Endodermal cell (in vitro differentiated cells): ENCODE results near the gene KLF7. TPM values are rescaled to one million over a fixed set of nuclear protein-coding genes. Genes with fewer than 3 reads are reported as not detected.

Experiments
- DNase-seq: peaks from one replicate; pipeline ENCODE4 v3.0.0-alpha.2; 2017
- H3K27ac ChIP-seq: 2 replicates; pipeline ENCODE4 v1.5.1; 2013; ENCODE audit warnings: mild to moderate bottlenecking, low read depth, low read length, moderate library complexity
- H3K27me3 ChIP-seq: 2 replicates; pipeline ENCODE4 v1.6.1; 2013; ENCODE audit warnings: mild to moderate bottlenecking, low read length, moderate library complexity; ENCODE audit not compliant: insufficient read depth, control insufficient read depth, poor library complexity, severe bottlenecking
- H3K36me3 ChIP-seq: 2 replicates; pipeline ENCODE4 v1.7.0; 2013; ENCODE audit warnings: mild to moderate bottlenecking, low read length, moderate library complexity; ENCODE audit not compliant: control insufficient read depth, insufficient read depth
- H3K4me1 ChIP-seq: one replicate; pipeline ENCODE4 v1.7.0; 2013; ENCODE audit warnings: low read length; ENCODE audit not compliant: control insufficient read depth, insufficient read depth
- H3K4me3 ChIP-seq: 2 replicates; pipeline ENCODE4 v1.5.1; 2013; ENCODE audit warnings: mild to moderate bottlenecking, low read length, moderate library complexity
- H3K9ac ChIP-seq: 2 replicates; pipeline ENCODE4 v1.6.1; 2013; ENCODE audit warnings: mild to moderate bottlenecking, low read length, moderate library complexity; ENCODE audit not compliant: poor library complexity, severe bottlenecking; ENCODE audit errors: extremely low read depth
- H3K9me3 ChIP-seq: 2 replicates; pipeline ENCODE4 v1.6.1; 2013; ENCODE audit warnings: mild to moderate bottlenecking, low read length, moderate library complexity; ENCODE audit not compliant: control insufficient read depth
- H3K27ac Mint-ChIP-seq: 2 replicates; pipeline ENCODE4 v1.8.0; 2020; ENCODE audit warnings: mixed read lengths
- H3K27me3 Mint-ChIP-seq: 2 replicates; pipeline ENCODE4 v1.8.0; 2021; ENCODE audit warnings: mild to moderate bottlenecking, mixed read lengths; ENCODE audit not compliant: insufficient read depth
- H3K36me3 Mint-ChIP-seq: 2 replicates; pipeline ENCODE4 v1.8.0; 2020; ENCODE audit warnings: low read depth, mixed read lengths
- H3K4me1 Mint-ChIP-seq: 2 replicates; pipeline ENCODE4 v1.8.0; 2020; ENCODE audit warnings: mixed read lengths
- H3K4me3 Mint-ChIP-seq: 2 replicates; pipeline ENCODE4 v1.8.0; 2020; ENCODE audit warnings: mild to moderate bottlenecking, moderate library complexity, mixed read lengths
- H3K9me3 Mint-ChIP-seq: 2 replicates; pipeline ENCODE4 v1.8.0; 2020; ENCODE audit warnings: mild to moderate bottlenecking, mixed read lengths
- CTCF ChIP-seq: fragments of 200-600 bp; sonication (generic); conservative IDR thresholded peaks from 2 replicates; pipeline ENCODE4 v1.5.0; 2021; ENCODE audit warnings: antibody characterized with exemption, mild to moderate bottlenecking
- WGBS, 2 experiments: methylation state at CpG; one replicate each; pipeline versions ENCODE4 v1.1.5 to v1.1.7; 2013; ENCODE audit warnings: missing lambda C conversion rate in 2 of 2, mixed read lengths in 1 of 2; ENCODE audit not compliant: insufficient coverage in 1 of 2, insufficient read length in 1 of 2; 5-methylcytosine and 5-hydroxymethylcytosine counted together
- total RNA-seq, 2 donors: library from RNA; stranded (reverse); fragmentation: NEBNext Ultra II Directional in 1 of 2; extraction: Animal tissue kit (Norgen Biotek cat#: 25700) in 1 of 2; gene quantifications; 2 replicates in 1 of 2; 3 replicates in 1 of 2; pipeline ENCODE4 v1.2.1, GENCODE V29; 2021

The KLF7 gene
- total RNA-seq, 2 donors from 2014 or later = 27.4 to 27.8 TPM

- Histone ChIP-seq H3K27ac (no peak overlapping the region), H3K9me3 (peaks cover 11% of the 10 kb centered on the region), H3K36me3 (no peaks in the 10 kb centered on the region), H3K4me1 (no peaks in the 10 kb centered on the region), H3K9ac (no peak overlapping the region), H3K4me3 (no peak overlapping the region), H3K27me3 (no peaks in the 10 kb centered on the region)
- Mint-ChIP-seq H3K27me3 (no peaks in the 10 kb centered on the region), H3K4me1 (peaks cover 11% of the 10 kb centered on the region), H3K4me3 (no peak overlapping the region), H3K27ac (no peak overlapping the region), H3K9me3 (peaks cover 4% of the 10 kb centered on the region), H3K36me3 (no peaks in the 10 kb centered on the region)
- TF ChIP-seq CTCF = no peak
- DNase-seq = no peak
- 50 to 80% methylated on average over 2 to 5 of the region's 5 CpGs for WGBS, 2 experiments
Observed at GRCh38 chr2:207184768-207185167, 19.0 kb upstream of the KLF7 start.

- H3K36me3 ChIP-seq = no peaks in the 10 kb centered on the region
- no peak for DNase-seq
- H3K27me3 ChIP-seq = no peaks in the 10 kb centered on the region
- peaks cover 11% of the 10 kb centered on the region for H3K9me3 ChIP-seq
- no peak for TF ChIP-seq CTCF
- Mint-ChIP-seq H3K27ac (no peak overlapping the region), H3K9me3 (peaks cover 4% of the 10 kb centered on the region), H3K4me1 (peaks cover 7% of the 10 kb centered on the region), H3K4me3 (no peak overlapping the region), H3K27me3 (no peaks in the 10 kb centered on the region), H3K36me3 (no peaks in the 10 kb centered on the region)
- 90 to 93% methylated on average over 1 to 2 of the region's 2 CpGs for WGBS, 2 experiments
- H3K9ac ChIP-seq = no peak overlapping the region
- H3K27ac ChIP-seq = no peak overlapping the region
- H3K4me1 ChIP-seq = no peaks in the 10 kb centered on the region
- no peak overlapping the region for H3K4me3 ChIP-seq
Observed at GRCh38 chr2:207184348-207184747, 18.6 kb upstream of the KLF7 start.

GRCh38 chr2:207183506-207183905, 17.8 kb upstream of the KLF7 start:
- Mint-ChIP-seq H3K4me3 (no peak overlapping the region), H3K36me3 (no peaks in the 10 kb centered on the region), H3K27ac (no peak overlapping the region), H3K9me3 (peaks cover 4% of the 10 kb centered on the region), H3K4me1 (peaks cover 6% of the 10 kb centered on the region), H3K27me3 (no peaks in the 10 kb centered on the region)
- no peak for TF ChIP-seq CTCF
- peaks cover 11% of the 10 kb centered on the region for H3K9me3 ChIP-seq
- H3K36me3 ChIP-seq = no peaks in the 10 kb centered on the region
- no peaks in the 10 kb centered on the region for H3K4me1 ChIP-seq
- H3K9ac ChIP-seq = no peak overlapping the region
- H3K27me3 ChIP-seq = no peaks in the 10 kb centered on the region
- no peak for DNase-seq
- H3K4me3 ChIP-seq = no peak overlapping the region
- H3K27ac ChIP-seq = no peak overlapping the region
